DLD1 (cell line): ENCODE results near the gene CBLB.
"Not testable (repeated sequence)": the region's sequence is repeated elsewhere in the genome, so short reads cannot be mapped to it uniquely, and the experiment has no call there.

Experiments used
- in situ Hi-C: cut with HindIII; loops from 2 replicates; pipeline ENCODE4 v1.10.0; 2017; ENCODE audit warnings: low sequenced_read_pairs

CBLB gene

GRCh38 chr3:105762749-105763658, 105.8 kb downstream of the CBLB start:
- in situ Hi-C loops, result no loop called here

DNA sequence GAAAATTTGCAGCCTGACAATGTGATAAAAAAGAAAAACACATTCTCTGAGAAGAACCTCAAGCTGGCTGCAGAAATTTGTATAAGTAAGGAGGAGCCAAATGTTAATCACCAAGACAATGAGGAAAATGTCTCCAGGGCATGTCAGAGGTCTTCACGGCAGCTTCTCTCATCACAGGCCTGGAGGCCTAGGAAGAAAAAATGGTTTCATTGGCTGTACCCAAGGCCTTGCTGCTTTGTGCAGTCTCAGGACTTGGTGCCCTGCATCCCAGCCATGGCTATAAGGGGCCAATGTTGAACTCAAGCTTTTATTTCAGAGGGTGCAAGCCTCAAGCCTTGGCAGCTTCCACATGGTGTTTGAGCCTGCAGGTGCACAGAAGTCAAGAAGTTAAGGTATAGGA, 106.6 kb downstream of the CBLB start:
- in situ Hi-C loops, result not testable (repeated sequence)

GRCh38 chr3:105759442-105760078, 109.3 kb downstream of the CBLB start:
- in situ Hi-C loops, result no loop called here

GRCh38 chr3:105758451-105758850, 110.4 kb downstream of the CBLB start:
- in situ Hi-C loops, result no loop called here

GRCh38 chr3:105755121-105755886, 113.5 kb downstream of the CBLB start:
- in situ Hi-C loops, result no loop called here

DNA sequence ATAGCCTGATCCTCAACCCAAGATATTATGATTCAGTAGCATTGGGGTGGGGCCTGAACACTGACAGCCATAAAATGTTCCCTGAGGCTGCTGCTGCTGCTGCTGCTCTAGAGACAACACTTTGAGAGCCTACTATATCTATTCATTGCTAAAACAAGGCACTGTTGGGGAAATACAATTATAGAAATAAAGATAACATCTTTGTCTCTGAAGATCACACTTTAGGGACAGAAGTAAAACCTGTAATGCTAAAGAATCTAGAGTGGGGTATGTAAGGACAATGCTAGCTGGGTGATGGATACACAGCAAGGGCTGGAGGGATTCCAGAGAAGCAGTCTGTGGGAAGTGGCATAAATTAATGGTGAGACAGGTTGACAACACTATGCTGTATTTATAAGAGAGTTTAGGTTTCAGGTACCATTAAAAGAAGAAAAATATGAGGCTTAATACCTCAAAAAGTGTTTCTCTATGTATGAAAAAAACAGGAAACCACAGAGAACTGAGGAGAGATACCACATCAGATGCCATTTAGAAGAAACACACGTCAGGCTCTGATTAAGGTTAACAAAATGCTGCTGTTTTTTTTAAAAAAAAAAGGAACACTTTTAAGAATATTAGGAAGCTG, 115.9 kb downstream of the CBLB start:
- in situ Hi-C loops, result no loop called here

DNA sequence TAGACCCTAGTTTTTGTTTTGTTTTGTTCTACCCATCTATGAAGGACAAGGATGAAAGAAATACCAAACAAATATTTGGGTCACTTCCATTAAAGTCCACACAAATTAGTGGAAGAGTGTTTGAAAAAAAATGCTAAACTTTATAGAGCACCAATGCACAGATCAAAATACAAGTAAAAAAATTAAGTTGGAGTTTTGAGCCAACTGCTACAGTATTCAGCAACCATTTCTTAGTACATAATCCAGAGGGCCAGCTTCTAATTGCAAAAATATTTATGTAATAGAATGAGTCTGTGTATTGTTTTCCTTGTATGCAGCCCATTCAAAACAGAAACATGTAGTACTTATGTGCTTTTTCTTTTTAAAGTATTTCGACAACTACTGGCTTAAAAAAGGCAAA, 121.1 kb downstream of the CBLB start:
- in situ Hi-C loops, result no loop called here

DNA sequence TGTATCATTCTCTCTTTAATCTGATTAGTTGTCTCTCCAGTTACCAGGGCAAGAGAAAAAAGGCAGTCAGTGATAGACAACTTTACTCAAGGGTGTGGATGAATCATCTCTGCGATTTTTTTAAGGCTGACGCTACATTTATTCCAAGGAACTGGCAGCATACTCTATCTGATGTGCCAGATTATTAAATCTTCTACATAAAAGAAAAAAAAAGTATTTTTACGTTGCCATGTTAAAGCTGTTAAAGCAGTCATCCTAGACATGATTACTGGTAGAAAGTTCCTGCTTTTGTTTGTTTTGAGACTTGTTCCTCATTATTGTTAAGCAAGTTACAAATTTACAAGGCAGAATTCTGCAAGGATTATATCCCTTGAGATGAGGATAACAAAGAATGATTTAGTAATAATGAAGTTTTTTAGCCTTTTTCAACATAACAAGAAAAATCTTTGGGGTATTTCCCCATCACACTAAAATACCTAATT, 121.7 kb downstream of the CBLB start:
- in situ Hi-C loops, result no loop called here

DNA sequence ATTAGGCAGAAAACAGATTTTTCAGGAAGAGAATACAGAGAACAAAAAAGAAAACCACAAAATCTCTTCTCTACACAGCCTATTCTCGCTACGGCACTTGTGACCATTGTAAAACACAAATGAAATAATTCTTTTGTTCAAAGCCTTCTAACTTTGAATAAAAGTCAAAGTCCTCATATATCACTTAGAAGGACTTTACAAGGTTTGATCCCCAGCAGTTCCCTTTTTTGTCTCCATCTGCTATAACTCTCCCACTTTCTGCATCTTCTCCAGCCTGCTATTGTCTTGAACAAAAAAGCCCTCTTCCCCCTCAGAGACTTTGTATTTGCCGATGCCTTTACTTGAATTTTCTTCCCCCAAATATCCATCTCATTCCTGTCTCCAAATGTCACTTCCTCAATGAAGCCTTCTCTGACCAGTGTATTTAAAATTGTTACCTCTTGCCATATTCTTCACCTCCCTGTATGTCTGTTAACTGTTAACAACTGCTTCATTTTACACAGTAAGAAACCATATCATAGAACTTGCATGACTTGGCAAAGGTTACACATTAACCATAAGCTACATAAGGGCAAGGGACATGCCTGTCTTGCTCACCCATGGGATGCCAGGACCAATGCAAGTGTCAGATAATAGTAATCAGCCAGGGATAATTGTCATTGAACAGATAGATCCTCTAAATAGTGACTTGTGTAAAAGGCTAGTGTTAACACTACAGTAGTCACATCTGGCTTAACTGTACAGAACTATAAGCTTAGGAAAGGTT, 122.4 kb downstream of the CBLB start:
- in situ Hi-C loops, result no loop called here

DNA sequence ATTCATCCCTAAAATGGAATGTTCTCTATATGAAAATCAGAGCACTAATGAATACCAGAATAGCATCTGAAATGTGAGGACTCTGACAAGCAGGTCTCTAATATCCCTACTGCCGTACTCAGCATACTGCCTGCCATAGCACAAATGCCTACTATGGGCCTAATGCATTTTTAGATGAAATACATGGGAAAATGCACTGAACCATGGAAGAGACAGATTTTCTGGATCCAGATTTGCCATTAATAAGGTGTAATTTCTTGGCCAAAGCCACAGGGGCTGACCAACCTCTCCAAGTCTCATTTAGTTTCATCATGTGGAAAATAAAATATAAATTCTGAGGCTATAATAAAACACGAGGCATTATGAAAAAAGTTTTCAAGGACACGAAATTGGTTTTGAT, 123.8 kb downstream of the CBLB start:
- in situ Hi-C loops, result no loop called here

GRCh38 chr3:105744202-105744601, 124.6 kb downstream of the CBLB start:
- in situ Hi-C loops, result no loop called here

DNA sequence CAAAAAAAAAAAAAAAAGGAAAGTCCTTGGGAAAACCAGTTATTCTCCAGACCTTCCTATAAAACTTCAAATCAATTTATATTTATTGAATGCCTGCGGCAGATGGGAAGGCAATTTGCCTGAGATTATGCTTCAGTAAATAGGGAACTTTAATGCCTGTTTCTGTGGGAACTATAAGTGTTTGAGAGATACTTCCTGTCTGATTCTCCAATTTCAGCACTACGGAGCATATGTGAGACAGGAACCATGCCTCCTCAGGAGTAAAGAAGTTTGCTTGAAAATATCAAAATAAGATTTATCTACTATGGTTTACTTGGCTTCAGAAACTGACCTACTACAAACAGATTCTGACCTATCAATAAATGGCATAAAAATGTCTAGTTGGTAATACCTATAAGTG, 135.5 kb downstream of the CBLB start:
- in situ Hi-C loops, result no loop called here

GRCh38 chr3:105731686-105732085, 137.1 kb downstream of the CBLB start:
- in situ Hi-C loops, result no loop called here

GRCh38 chr3:105730801-105731354, 137.9 kb downstream of the CBLB start:
- in situ Hi-C loops, result no loop called here

GRCh38 chr3:105729667-105730066, 139.1 kb downstream of the CBLB start:
- in situ Hi-C loops, result no loop called here

- in situ Hi-C loops, result no loop called here
Measured at GRCh38 chr3:105728771-105729312, 140.0 kb downstream of the CBLB start.

- in situ Hi-C loops, result not testable (repeated sequence)
Measured at GRCh38 chr3:105727036-105727435, 141.8 kb downstream of the CBLB start.

DNA sequence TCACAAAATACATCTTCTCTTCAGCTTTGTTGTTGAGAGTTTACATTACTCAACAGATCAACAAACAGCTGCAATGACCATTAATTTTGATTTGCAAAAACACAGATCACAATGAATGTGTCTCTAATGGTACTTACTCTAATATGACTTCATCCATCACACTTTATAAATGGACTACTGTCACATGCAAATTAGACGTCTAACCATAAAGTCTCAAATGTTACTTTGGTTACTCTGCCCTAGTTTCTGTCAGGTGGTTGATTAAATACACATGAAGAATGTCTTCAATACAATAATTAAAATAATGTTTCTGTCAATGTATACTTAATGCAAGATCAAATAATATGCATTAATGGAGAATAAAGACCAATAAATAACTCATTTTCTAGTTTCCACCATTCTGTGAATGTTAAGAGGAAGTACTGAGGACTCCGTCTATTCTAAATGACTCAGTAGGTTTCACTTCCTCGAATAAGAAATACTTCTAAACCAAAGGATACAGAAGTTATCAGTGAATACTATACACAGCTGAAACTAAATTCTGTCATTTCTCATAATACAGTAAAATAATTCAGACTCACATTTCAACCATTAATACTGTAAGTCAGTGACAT, 145.8 kb downstream of the CBLB start:
- in situ Hi-C loops, result no loop called here

DNA sequence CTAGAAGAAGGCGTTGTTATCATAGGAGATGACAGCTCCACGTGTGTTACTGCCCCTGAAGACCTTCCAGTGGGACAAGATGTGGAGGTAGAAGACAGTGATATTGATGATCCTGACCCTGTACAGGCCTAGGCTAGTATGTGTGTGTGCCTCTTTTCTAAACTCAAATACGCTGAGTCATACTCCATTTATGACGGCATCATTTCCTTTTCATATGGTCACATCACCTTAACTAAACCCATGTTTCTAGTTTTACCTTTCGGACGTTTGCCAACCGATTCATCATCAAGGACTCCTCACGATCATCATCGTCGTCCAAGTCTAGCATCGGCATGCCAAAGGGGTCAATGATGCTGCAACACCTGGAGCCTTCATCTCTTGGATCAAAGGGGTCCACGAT, 149.0 kb downstream of the CBLB start:
- in situ Hi-C loops, result no loop called here
